OCI-LY7 (cell line): ENCODE measurements around the gene RECK. TPM values are rescaled to one million over a fixed set of nuclear protein-coding genes. Genes with fewer than 3 reads are reported as not detected.
"Not testable (repeated sequence)": the region's sequence is repeated elsewhere in the genome, so short reads cannot be mapped to it uniquely, and the experiment has no call there.

Experiments used
- BruUV-seq: library from RNA; stranded (reverse); fragments of 400-500 nt; replicated peaks from 2 replicates; lab custom pipeline; 2021; lab: Mats Ljungman, UMichigan
- CTCF ChIA-PET: fragments of 300-600 bp; sonication (Branson Sonifier 250); formaldehyde crosslinking; loops from one replicate; lab custom pipeline; 2022; ENCODE audit warnings: antibody characterized with exemption; ENCODE audit not compliant: unreplicated experiment; lab: Charles Lee
- POLR2A ChIA-PET: fragments of 300-600 bp; sonication (Branson Sonifier 250); formaldehyde crosslinking; loops from one replicate; lab custom pipeline; 2022; ENCODE audit warnings: antibody characterized with exemption; lab: Charles Lee
- DNase-seq: peaks from one replicate; pipeline ENCODE4 v3.0.0-alpha.2; 2015; ENCODE audit warnings: low spot score
- H2AFZ ChIP-seq: fragments of 200-600 bp; sonication (generic), shearing (Covaris generic); 2 replicates; pipeline ENCODE4 v1.6.1; 2014; ENCODE audit warnings: mild to moderate bottlenecking, antibody characterized with exemption, low read length, moderate library complexity
- H3K27ac ChIP-seq: fragments of 200-600 bp; sonication (generic); 2 replicates; pipeline ENCODE4 v1.5.1; 2014; ENCODE audit warnings: mixed run types, low read depth, mild to moderate bottlenecking, moderate library complexity, low read length, inconsistent platforms; ENCODE audit not compliant: poor library complexity, severe bottlenecking
- H3K36me3 ChIP-seq: fragments of 200-600 bp; sonication (generic); 2 replicates; pipeline ENCODE4 v1.6.1; 2014; ENCODE audit warnings: mild to moderate bottlenecking, antibody characterized with exemption, low read length, moderate library complexity, mixed read lengths; ENCODE audit not compliant: insufficient read depth
- H3K4me1 ChIP-seq: fragments of 200-600 bp; sonication (generic); 2 replicates; pipeline ENCODE4 v1.5.1; 2014; ENCODE audit warnings: mild to moderate bottlenecking, low read length; ENCODE audit not compliant: insufficient read depth, poor library complexity, severe bottlenecking
- H3K4me2 ChIP-seq: fragments of 200-600 bp; sonication (generic); 2 replicates; pipeline ENCODE4 v1.6.1; 2014; ENCODE audit warnings: mild to moderate bottlenecking, low read length
- H3K4me3 ChIP-seq: fragments of 200-600 bp; sonication (generic); 2 replicates; pipeline ENCODE4 v1.5.1; 2014; ENCODE audit warnings: mild to moderate bottlenecking, low read depth, low read length; ENCODE audit not compliant: poor library complexity, severe bottlenecking
- H3K79me2 ChIP-seq: fragments of 200-600 bp; sonication (generic); 2 replicates; pipeline ENCODE4 v1.6.1; 2016; ENCODE audit warnings: low read depth, mild to moderate bottlenecking, low read length, moderate library complexity, mixed read lengths; ENCODE audit not compliant: insufficient read depth
- H3K9me2 ChIP-seq: fragments of 200-600 bp; sonication (generic); 2 replicates; pipeline ENCODE4 v1.6.1; 2016; ENCODE audit warnings: mild to moderate bottlenecking, low read length, mixed read lengths; ENCODE audit not compliant: insufficient read depth
- H3K9me3 ChIP-seq: fragments of 200-600 bp; sonication (generic); 2 replicates; pipeline ENCODE4 v1.6.1; 2014; ENCODE audit warnings: mild to moderate bottlenecking, mixed run types, low read length, mixed read lengths
- H4K20me1 ChIP-seq: fragments of 200-600 bp; sonication (generic); 2 replicates; pipeline ENCODE4 v1.6.1; 2014; ENCODE audit warnings: mild to moderate bottlenecking, antibody characterized with exemption, low read length, moderate library complexity, mixed read lengths; ENCODE audit not compliant: insufficient read depth
- CTCF ChIP-seq: fragments of 200-600 bp; sonication (generic); conservative IDR thresholded peaks from 2 replicates; pipeline ENCODE4 v1.5.1; 2014; ENCODE audit warnings: mild to moderate bottlenecking, antibody characterized with exemption, low read length, moderate library complexity, mixed read lengths
- EZH2phosphoT487 ChIP-seq: fragments of 200-600 bp; sonication (generic); IDR thresholded peaks from 2 replicates; pipeline ENCODE4 v1.6.1; 2018; ENCODE audit warnings: low read depth, borderline replicate concordance, mild to moderate bottlenecking, mixed run types, antibody characterized with exemption, low read length, moderate library complexity, mixed read lengths
- intact Hi-C: fragments of 100-400 bp; cut with micrococcal nuclease; formaldehyde crosslinking; loops from one replicate; pipeline ENCODE4 v1.10.0; 2022; ENCODE audit not compliant: unreplicated experiment
- total RNA-seq, 2 experiments: library from RNA; depleted of rRNA in 1 of 2; stranded (reverse); fragments of >200 nt in 1 of 2; shearing (Covaris generic) in 1 of 2; gene quantifications; 2 replicates each; pipeline ENCODE4 v1.2.3, GENCODE V29; 2014 to 2022

Gene RECK
- total RNA-seq, 2 experiments from 2014 or later, result 3.0 to 6.5 TPM

- no peaks in the 10 kb centered on the region for H3K4me1 ChIP-seq
- H3K9me3 ChIP-seq, result no peaks in the 10 kb centered on the region
- no peak overlapping the region for H2AFZ ChIP-seq
- TF ChIP-seq CTCF (no peak), EZH2phosphoT487 (no peak)
- H3K9me2 ChIP-seq, result no peaks in the 10 kb centered on the region
- no peaks in the 10 kb centered on the region for H4K20me1 ChIP-seq
- CTCF ChIA-PET, result interaction anchor here (1.6 kb wide), 1 partner anchor 20 kb away, joined by 4 read pairs; no protein-coding TSS in a partner anchor
- POLR2A ChIA-PET, result interaction anchor here (1.5 to 2.9 kb wide), 2 partner anchors 11 to 13 kb away, joined by 7 to 10 read pairs; no protein-coding TSS in a partner anchor
- intact Hi-C loops, result no loop called here
- no peak overlapping the region for H3K4me3 ChIP-seq
- DNase-seq, result no peak
- H3K79me2 ChIP-seq, result no peaks in the 10 kb centered on the region
- no TSS peak for BruUV-seq
- H3K4me2 ChIP-seq, result no peak overlapping the region
- H3K27ac ChIP-seq, result no peak overlapping the region
- H3K36me3 ChIP-seq, result no peaks in the 10 kb centered on the region
These were observed 40.2 kb upstream of the RECK start for GRCh38 chr9:35996358-35996970.

GRCh38 chr9:35997016-35997415 lies 39.7 kb upstream of the RECK start:
- H3K36me3 ChIP-seq, H2AFZ ChIP-seq, POLR2A ChIA-PET, H3K27ac ChIP-seq, CTCF ChIA-PET, intact Hi-C loops, DNase-seq, H4K20me1 ChIP-seq, H3K79me2 ChIP-seq, H3K9me3 ChIP-seq, BruUV-seq, H3K4me1 ChIP-seq, H3K4me2 ChIP-seq, H3K9me2 ChIP-seq, H3K4me3 ChIP-seq: not testable (repeated sequence)

GRCh38 chr9:35998333-35998732 lies 38.4 kb upstream of the RECK start:
- H4K20me1 ChIP-seq, result no peaks in the 10 kb centered on the region
- H3K27ac ChIP-seq, result no peak overlapping the region
- H3K4me1 ChIP-seq, result no peaks in the 10 kb centered on the region
- ChIA-PET POLR2A (no interaction called here), CTCF (no interaction called here)
- H3K9me3 ChIP-seq, result no peaks in the 10 kb centered on the region
- no peak overlapping the region for H2AFZ ChIP-seq
- no peaks in the 10 kb centered on the region for H3K79me2 ChIP-seq
- H3K36me3 ChIP-seq, result no peaks in the 10 kb centered on the region
- BruUV-seq, result no TSS peak
- intact Hi-C loops, result no loop called here
- H3K4me2 ChIP-seq, result no peak overlapping the region
- DNase-seq, result no peak
- TF ChIP-seq CTCF (no peak), EZH2phosphoT487 (no peak)
- no peaks in the 10 kb centered on the region for H3K9me2 ChIP-seq
- no peak overlapping the region for H3K4me3 ChIP-seq
